GM19324 (cell line): ENCODE measurements around the gene AP5Z1.
"Not testable (repeated sequence)": the region's sequence is repeated elsewhere in the genome, so short reads cannot be mapped to it uniquely, and the experiment has no call there.

Source experiments
- ATAC-seq: cut with Tn5 transposase; IDR thresholded peaks from one replicate; pipeline ENCODE4 v1.9.1; 2021; ENCODE audit warnings: mild to moderate bottlenecking, moderate library complexity; ENCODE audit not compliant: unreplicated experiment, low FRiP score

AP5Z1 gene

GRCh38 chr7:4799508-4800268, 24.3 kb downstream of the AP5Z1 start:
- no peak for ATAC-seq

- ATAC-seq: no peak
Observed at GRCh38 chr7:4800487-4800886, 25.1 kb downstream of the AP5Z1 start.

- ATAC-seq: no peak
Observed at GRCh38 chr7:4800926-4801838, 25.8 kb downstream of the AP5Z1 start.

GRCh38 chr7:4801839-4802231, 26.4 kb downstream of the AP5Z1 start:
- no peak for ATAC-seq

- not testable (repeated sequence) for ATAC-seq
Observed at GRCh38 chr7:4802577-4802976, 27.2 kb downstream of the AP5Z1 start.

GRCh38 chr7:4803397-4804241, 28.2 kb downstream of the AP5Z1 start:
- no peak for ATAC-seq

- ATAC-seq: no peak
Observed at GRCh38 chr7:4805110-4805983, 29.9 kb downstream of the AP5Z1 start.

GRCh38 chr7:4805984-4806300, 30.5 kb downstream of the AP5Z1 start:
- ATAC-seq: no peak

GRCh38 chr7:4806983-4807597, 31.7 kb downstream of the AP5Z1 start:
- no peak for ATAC-seq

GRCh38 chr7:4807598-4808016, 32.2 kb downstream of the AP5Z1 start:
- ATAC-seq: no peak

GRCh38 chr7:4808026-4808425, 32.6 kb downstream of the AP5Z1 start:
- ATAC-seq: no peak

- ATAC-seq: no peak
Observed at GRCh38 chr7:4808565-4808964, 33.1 kb downstream of the AP5Z1 start.

GRCh38 chr7:4809091-4809591, 33.7 kb downstream of the AP5Z1 start:
- no peak for ATAC-seq

- ATAC-seq: no peak
Observed at GRCh38 chr7:4809666-4810065, 34.2 kb downstream of the AP5Z1 start.

GRCh38 chr7:4814433-4814832, 39.0 kb downstream of the AP5Z1 start:
- ATAC-seq: no peak

- no peak for ATAC-seq
Observed at GRCh38 chr7:4815121-4815520, 39.7 kb downstream of the AP5Z1 start.

- ATAC-seq: no peak
Observed at GRCh38 chr7:4815609-4816418, 40.4 kb downstream of the AP5Z1 start.

- no peak for ATAC-seq
Observed at GRCh38 chr7:4816419-4817080, 41.1 kb downstream of the AP5Z1 start.
